Adrenal gland (tissue), 12 donors: ENCODE data around the gene MICAL3. TPM values are rescaled to one million over a fixed set of nuclear protein-coding genes. Genes with fewer than 3 reads are reported as not detected.
"Not testable (repeated sequence)": the region's sequence is repeated elsewhere in the genome, so short reads cannot be mapped to it uniquely, and the experiment has no call there.

Experiments
- DNase-seq, 7 donors: peaks; one replicate each; pipeline ENCODE4 v3.0.0-alpha.2; 2019 to 2020
- H3K27ac ChIP-seq, 5 donors: fragments of 200-600 bp; sonication (generic) in 4 of 5; 1 replicate in 3 of 5; 2 replicates in 2 of 5; pipeline versions ENCODE4 v1.5.1 to v1.8.0; 2016 to 2020; ENCODE audit warnings: mild to moderate bottlenecking in 1 of 5
- H3K27me3 ChIP-seq: fragments of 200-600 bp; 2 replicates; pipeline ENCODE4 v1.8.0; 2021
- H3K36me3 ChIP-seq, 2 donors: fragments of 200-600 bp; replicated peaks in 1 of 2; 1 replicate in 1 of 2; 2 replicates in 1 of 2; pipeline versions ENCODE4 v1.5.1 to v1.8.0; 2018 to 2022
- H3K4me1 ChIP-seq, 2 donors: fragments of 200-600 bp; replicated peaks in 1 of 2; 1 replicate in 1 of 2; 2 replicates in 1 of 2; pipeline versions ENCODE4 v1.5.1 to v1.8.0; 2018 to 2021
- H3K4me3 ChIP-seq, 4 donors: fragments of 200-600 bp; sonication (generic) in 3 of 4; one replicate each; pipeline ENCODE4 v1.5.1; 2016 to 2018
- H3K9me3 ChIP-seq, 3 donors: fragments of 200-600 bp; sonication (generic) in 1 of 3; replicated peaks in 1 of 3; 1 replicate in 2 of 3; 2 replicates in 1 of 3; pipeline versions ENCODE4 v1.5.1 to v1.8.0; 2016 to 2021
- POLR2A ChIP-seq, 2 donors: fragments of 450-650 bp; IDR thresholded peaks; one replicate each; pipeline ENCODE4 v1.6.1; 2017; ENCODE audit warnings: antibody characterized with exemption in 2 of 2, mild to moderate bottlenecking in 2 of 2, moderate library complexity in 1 of 2
- WGBS, 4 donors: extraction: QIAGEN DNeasy Blood & Tissue Kit in 2 of 4; methylation state at CpG; one replicate each; pipeline versions ENCODE4 v1.1.5 to v1.1.7; 2013 to 2017; 5-methylcytosine and 5-hydroxymethylcytosine counted together
- intact Hi-C, 2 donors: fragments of 100-400 bp; cut with DNase I; formaldehyde crosslinking; loops; one replicate each; pipeline versions ENCODE4 v1.14.1 to v1.15.0; 2022 to 2023
- polyA plus RNA-seq, 3 donors: library from polyadenylated mRNA; stranded (reverse); fragments of 200-250 nt in 2 of 3; fragments of 350-450 nt in 1 of 3; fragmentation: Illumina TruSeq in 1 of 3; extraction: RNeasy Lipid Tissue Mini Kit (QIAGEN cat#74804) in 1 of 3; gene quantifications; one replicate each; pipeline ENCODE4 v1.2.3, GENCODE V29; 2013 to 2014
- total RNA-seq, 9 donors: library from RNA; depleted of rRNA in 4 of 9; stranded (reverse); fragments of >200 nt in 4 of 9; fragments of 120-200 nt in 1 of 9; fragmentation: NEBNext Ultra II Directional in 1 of 9; extraction: Animal tissue kit (Norgen Biotek cat#: 25700) in 1 of 9; gene quantifications; one replicate each; pipeline versions ENCODE4 v1.1.0 to v1.2.4, GENCODE V29; 2013 to 2023
- TF ChIP-seq, protein P1 (sequence below), 6 experiments: fragments of 450-650 bp in 4 of 6; fragments of 200-600 bp in 2 of 6; sonication (generic) in 1 of 6; IDR thresholded peaks; 1 replicate in 5 of 6; 2 replicates in 1 of 6; pipeline versions ENCODE4 v1.5.1 to v1.8.0; 2016 to 2021; ENCODE audit warnings: antibody characterized with exemption in 6 of 6, mild to moderate bottlenecking in 2 of 6, moderate library complexity in 1 of 6
- donor health status: healthy with polysubstance abuse.
- donor health status: Bipolar disorder and iron deficiency.
- donor health status: DM: yes; HTN: yes; CAD: no.
- donor health status: DM: no; HTN: no; CAD: no.
- donor health status: DM: no; HTN: no; CAD: no.
- donor health status: DM: yes; HTN: yes; CAD: no.

The MICAL3 gene
- total and polyA plus RNA-seq, 12 donors: 10.9 to 82.6 (median 34.4) TPM

DNA sequence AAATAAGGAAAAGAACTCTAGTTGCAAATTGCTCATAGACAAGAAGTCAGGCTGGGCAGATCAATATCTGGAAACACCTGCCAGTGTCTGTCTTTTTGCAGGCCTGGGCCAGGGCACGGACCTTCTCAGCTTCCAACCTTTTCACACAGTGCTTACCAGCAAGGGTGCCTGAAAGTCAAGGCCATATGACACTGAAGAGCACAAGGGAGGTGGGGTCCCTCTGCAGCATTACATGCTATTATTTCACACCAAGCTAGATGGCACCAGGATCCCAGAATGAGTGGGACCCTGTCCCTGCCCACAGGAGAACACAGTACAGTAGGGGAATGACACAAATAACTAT is 47.6 kb upstream of the MICAL3 start:
- intact Hi-C loops: loop anchor here in 1 of 2 donors (5.0 to 10.0 kb wide), 2 partner anchors 70 to 167 kb away; no protein-coding TSS in a partner anchor
- no peak overlapping the region for H3K4me3 ChIP-seq
- no peaks in the 10 kb centered on the region for H3K27me3 ChIP-seq
- H3K36me3 ChIP-seq: no peaks in the 10 kb centered on the region
- TF ChIP-seq, protein P1, sequence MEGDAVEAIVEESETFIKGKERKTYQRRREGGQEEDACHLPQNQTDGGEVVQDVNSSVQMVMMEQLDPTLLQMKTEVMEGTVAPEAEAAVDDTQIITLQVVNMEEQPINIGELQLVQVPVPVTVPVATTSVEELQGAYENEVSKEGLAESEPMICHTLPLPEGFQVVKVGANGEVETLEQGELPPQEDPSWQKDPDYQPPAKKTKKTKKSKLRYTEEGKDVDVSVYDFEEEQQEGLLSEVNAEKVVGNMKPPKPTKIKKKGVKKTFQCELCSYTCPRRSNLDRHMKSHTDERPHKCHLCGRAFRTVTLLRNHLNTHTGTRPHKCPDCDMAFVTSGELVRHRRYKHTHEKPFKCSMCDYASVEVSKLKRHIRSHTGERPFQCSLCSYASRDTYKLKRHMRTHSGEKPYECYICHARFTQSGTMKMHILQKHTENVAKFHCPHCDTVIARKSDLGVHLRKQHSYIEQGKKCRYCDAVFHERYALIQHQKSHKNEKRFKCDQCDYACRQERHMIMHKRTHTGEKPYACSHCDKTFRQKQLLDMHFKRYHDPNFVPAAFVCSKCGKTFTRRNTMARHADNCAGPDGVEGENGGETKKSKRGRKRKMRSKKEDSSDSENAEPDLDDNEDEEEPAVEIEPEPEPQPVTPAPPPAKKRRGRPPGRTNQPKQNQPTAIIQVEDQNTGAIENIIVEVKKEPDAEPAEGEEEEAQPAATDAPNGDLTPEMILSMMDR (IDR thresholded peaks at IDR 0.05): no peak
- no peak for TF ChIP-seq POLR2A (IDR thresholded peaks at IDR 0.05)
- no peaks in the 10 kb centered on the region for H3K9me3 ChIP-seq
- no peak for DNase-seq
- WGBS, 4 donors: 53 to 78% (median 57%) methylated on average over 1 of the region's 1 CpG
- H3K4me1 ChIP-seq: peaks cover 7 to 15% of the 10 kb centered on the region in 2 donors
- H3K27ac ChIP-seq: no peak overlapping the region

DNA sequence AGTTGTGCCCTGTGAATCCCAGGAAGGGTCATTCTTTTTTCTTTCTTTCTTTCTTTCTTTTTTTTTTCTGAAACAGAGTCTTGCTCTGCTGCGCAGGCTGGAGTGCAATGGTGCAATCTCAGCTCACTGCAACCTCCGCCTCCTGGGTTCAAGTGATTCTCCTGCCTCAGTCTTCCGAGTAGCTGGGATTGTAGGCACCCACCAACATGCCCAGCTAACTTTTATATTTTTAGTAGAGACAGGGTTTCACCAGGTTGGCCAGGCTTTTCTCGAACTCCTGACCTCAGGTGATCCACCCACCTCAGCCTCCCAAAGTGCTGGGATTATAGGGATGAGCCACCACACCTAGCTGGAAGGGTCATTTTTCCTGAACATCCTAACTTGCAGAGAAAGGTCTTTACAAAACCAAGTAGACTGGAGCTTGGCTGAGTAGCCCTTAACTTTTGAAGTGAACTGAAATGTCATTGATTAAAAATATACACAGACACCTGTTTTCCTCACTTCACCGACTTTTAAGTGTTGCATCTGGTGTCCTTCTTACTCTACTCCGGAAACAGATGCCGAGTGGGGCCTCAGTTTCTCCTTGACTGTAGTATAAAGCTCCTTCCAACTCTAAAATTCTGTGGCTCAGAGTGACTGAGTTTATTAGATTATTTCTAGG is 47.1 kb upstream of the MICAL3 start:
- H3K27me3 ChIP-seq, H3K36me3 ChIP-seq, H3K9me3 ChIP-seq, H3K27ac ChIP-seq, H3K4me3 ChIP-seq: not testable (repeated sequence)
- intact Hi-C loops: loop anchor here in 1 of 2 donors (5.0 to 10.0 kb wide), 2 partner anchors 69 to 167 kb away; no protein-coding TSS in a partner anchor
- WGBS, 4 donors: 79 to 90% (median 87%) methylated on average over 7 of the region's 7 CpGs
- peak in 1 of 7 donors; percentile 6 for DNase-seq
- H3K4me1 ChIP-seq: peaks cover 3 to 10% of the 10 kb centered on the region in 2 donors

DNA sequence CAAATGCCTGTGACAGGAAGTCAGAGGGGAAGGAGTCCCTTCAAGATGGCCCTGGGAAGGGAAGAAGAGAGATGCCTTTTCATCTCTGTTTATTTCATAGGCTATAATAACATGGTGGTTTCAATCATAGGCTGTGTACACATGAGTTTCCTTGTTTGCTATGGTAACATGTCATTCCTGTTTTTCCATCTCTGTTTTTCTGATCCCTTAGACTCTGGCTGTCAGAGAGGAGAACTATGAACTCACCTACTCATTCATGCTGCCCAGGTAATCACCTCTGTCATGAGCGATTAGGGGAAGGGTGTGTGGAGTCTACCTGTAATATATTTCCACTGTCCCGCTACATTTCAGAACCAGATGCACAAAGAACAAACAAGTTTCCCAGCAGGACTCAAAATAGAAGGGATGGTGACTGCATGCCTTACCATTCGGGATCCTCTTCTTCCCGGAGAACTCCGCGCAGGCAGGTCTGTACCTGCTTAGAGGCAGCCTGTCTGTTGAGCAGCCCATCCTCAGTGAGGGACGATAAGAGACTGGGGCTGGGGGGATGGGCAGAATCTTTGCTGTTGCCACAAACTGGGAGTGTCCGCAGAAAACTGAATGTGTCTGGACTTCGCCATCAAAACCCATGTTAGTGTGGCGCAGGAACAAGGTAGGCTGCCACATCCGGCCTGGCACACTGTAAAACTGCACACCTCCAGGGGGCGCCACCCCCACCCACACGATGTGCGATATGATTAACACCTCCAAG is 46.4 kb upstream of the MICAL3 start:
- TF ChIP-seq POLR2A (IDR thresholded peaks at IDR 0.05): no peak
- TF ChIP-seq, protein P1 (IDR thresholded peaks at IDR 0.05): no peak
- intact Hi-C loops: loop anchor here in 1 of 2 donors (5.0 to 10.0 kb wide), 2 partner anchors 68 to 166 kb away; no protein-coding TSS in a partner anchor
- 81 to 89% (median 82%) methylated on average over 14 of the region's 14 CpGs for WGBS, 4 donors
- Histone ChIP-seq H3K36me3 (no peaks in the 10 kb centered on the region), H3K9me3 (no peaks in the 10 kb centered on the region), H3K27me3 (no peaks in the 10 kb centered on the region), H3K4me1 (peaks cover 0 to 5% of the 10 kb centered on the region in 2 donors), H3K4me3 (no peak overlapping the region), H3K27ac (no peak overlapping the region)
- peak in 1 of 7 donors; percentile 13 for DNase-seq

DNA sequence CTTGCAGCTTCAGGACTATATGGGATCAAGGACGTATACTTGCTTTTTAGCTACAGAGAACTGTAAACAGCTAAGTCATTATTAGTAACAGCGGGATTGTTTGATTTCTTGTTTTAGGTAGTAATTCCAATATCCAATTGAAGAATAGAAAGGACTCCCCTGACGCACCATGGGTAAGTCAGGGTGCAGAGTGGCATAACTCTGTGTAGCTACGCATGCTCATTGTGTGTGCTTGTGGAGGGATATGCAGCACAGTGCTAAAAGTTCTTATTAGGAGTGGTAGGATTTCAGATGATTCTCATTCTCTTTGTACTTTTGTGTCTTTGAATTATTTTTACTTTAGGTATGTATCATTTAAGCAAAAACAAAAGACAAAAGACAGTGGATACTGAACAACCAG is 45.7 kb upstream of the MICAL3 start:
- no peak overlapping the region for H3K4me3 ChIP-seq
- H3K36me3 ChIP-seq: no peaks in the 10 kb centered on the region
- intact Hi-C loops: loop anchor here in 1 of 2 donors (5.0 to 10.0 kb wide), 2 partner anchors 68 to 165 kb away; no protein-coding TSS in a partner anchor
- no peak overlapping the region for H3K27ac ChIP-seq
- DNase-seq: no peak
- H3K4me1 ChIP-seq: no peaks in the 10 kb centered on the region
- no peaks in the 10 kb centered on the region for H3K27me3 ChIP-seq
- 85 to 93% (median 89%) methylated on average over 4 of the region's 4 CpGs for WGBS, 4 donors
- TF ChIP-seq POLR2A (IDR thresholded peaks at IDR 0.05): no peak
- TF ChIP-seq, protein P1 (IDR thresholded peaks at IDR 0.05): no peak
- no peaks in the 10 kb centered on the region for H3K9me3 ChIP-seq
